H1 (cell line): ENCODE results near the gene CDC123. TPM values are rescaled to one million over a fixed set of nuclear protein-coding genes. Genes with fewer than 3 reads are reported as not detected.
"Not testable (repeated sequence)": the region's sequence is repeated elsewhere in the genome, so short reads cannot be mapped to it uniquely, and the experiment has no call there.

Source experiments
- CTCF ChIA-PET: fragments of 300-600 bp; sonication (Branson Sonifier 250); formaldehyde crosslinking; loops from one replicate; lab custom pipeline; 2021; ENCODE audit not compliant: partially characterized antibody; lab: Charles Lee
- POLR2A ChIA-PET: fragments of 300-600 bp; sonication (Branson Sonifier 250); formaldehyde crosslinking; loops from one replicate; lab custom pipeline; 2021; ENCODE audit warnings: inconsistent platforms; ENCODE audit not compliant: partially characterized antibody; lab: Charles Lee
- DNase-seq, 2 experiments: peaks; one replicate each; pipeline versions ENCODE4 v3.0.0 to v3.0.0-alpha.2; 2010 to 2022; ENCODE audit warnings: low spot score in 2 of 2, low read depth in 1 of 2, mixed read lengths in 1 of 2
- FAIRE-seq: peaks from 2 replicates; lab custom pipeline; 2011; peaks lifted over from hg19 to GRCh38; lab: Jason Lieb, UNC
- H2AFZ ChIP-seq: 2 replicates; pipeline ENCODE4 v1.8.1; 2012; ENCODE audit warnings: low read length, inconsistent platforms
- H2AK5ac ChIP-seq: 2 replicates; pipeline ENCODE4 v1.6.1; 2013; ENCODE audit warnings: low read depth, low read length
- H2BK120ac ChIP-seq: replicated peaks from 2 replicates; pipeline ENCODE3; 2013; ENCODE audit warnings: low read depth, low read length, inconsistent platforms
- H2BK12ac ChIP-seq: 2 replicates; pipeline ENCODE4 v1.6.1; 2013; ENCODE audit warnings: low read depth, low read length
- H2BK15ac ChIP-seq: 2 replicates; pipeline ENCODE4 v1.6.1; 2013; ENCODE audit warnings: low read length
- H2BK20ac ChIP-seq: 2 replicates; pipeline ENCODE4 v1.6.1; 2013; ENCODE audit warnings: low read length
- H2BK5ac ChIP-seq: 2 replicates; pipeline ENCODE4 v1.6.1; 2013; ENCODE audit warnings: low read depth, low read length
- H3K14ac ChIP-seq: 2 replicates; pipeline ENCODE4 v1.6.1; 2013; ENCODE audit warnings: inconsistent platforms; ENCODE audit not compliant: insufficient read length
- H3K18ac ChIP-seq: 2 replicates; pipeline ENCODE4 v1.6.1; 2013; ENCODE audit warnings: low read length; ENCODE audit errors: extremely low read depth
- H3K23ac ChIP-seq: 2 replicates; pipeline ENCODE4 v1.6.1; 2013; ENCODE audit warnings: inconsistent platforms; ENCODE audit not compliant: insufficient read length
- H3K23me2 ChIP-seq: 2 replicates; pipeline ENCODE4 v1.6.1; 2013; ENCODE audit warnings: low read depth, low read length
- H3K27ac ChIP-seq: 2 replicates; pipeline ENCODE4 v1.6.1; 2011; ENCODE audit warnings: low read depth, low read length, inconsistent platforms
- H3K27me3 ChIP-seq, 4 experiments: replicated peaks in 1 of 4; 1 replicate in 1 of 4; 2 replicates in 3 of 4; pipeline versions ENCODE4 v1.6.1 to v1.8.1; 2011 to 2013; ENCODE audit warnings: low read length in 3 of 4, mild to moderate bottlenecking in 3 of 4, inconsistent platforms in 2 of 4, mixed read lengths in 2 of 4, moderate library complexity in 1 of 4; ENCODE audit not compliant: control insufficient read depth in 3 of 4, insufficient read depth in 3 of 4; ENCODE audit errors: extremely low read depth in 1 of 4
- H3K36me3 ChIP-seq, 4 experiments: 2 replicates each; pipeline versions ENCODE4 v1.6.1 to v1.8.1; 2011 to 2013; ENCODE audit warnings: mild to moderate bottlenecking in 4 of 4, low read length in 3 of 4, moderate library complexity in 2 of 4, control low read depth in 1 of 4, inconsistent platforms in 1 of 4; ENCODE audit not compliant: insufficient read depth in 4 of 4, control insufficient read depth in 2 of 4
- H3K4ac ChIP-seq: replicated peaks from 2 replicates; pipeline ENCODE3; 2013; ENCODE audit warnings: low read length, low read depth, mixed read lengths, inconsistent platforms; ENCODE audit not compliant: insufficient read length
- H3K4me1 ChIP-seq, 4 experiments: replicated peaks in 1 of 4; 1 replicate in 1 of 4; 2 replicates in 3 of 4; pipeline versions ENCODE4 v1.6.1 to v1.8.1; 2011 to 2013; ENCODE audit warnings: low read length in 3 of 4, inconsistent platforms in 2 of 4, mixed read lengths in 1 of 4; ENCODE audit not compliant: insufficient read depth in 4 of 4, control insufficient read depth in 3 of 4
- H3K4me2 ChIP-seq, 2 experiments: 2 replicates each; pipeline versions ENCODE4 v1.6.1 to v1.8.1; 2011 to 2013; ENCODE audit warnings: low read depth in 2 of 2, low read length in 2 of 2, control low read depth in 1 of 2, inconsistent platforms in 1 of 2, mild to moderate bottlenecking in 1 of 2; ENCODE audit not compliant: insufficient read depth in 1 of 2
- H3K4me3 ChIP-seq, 4 experiments: fragments of 200-600, 300-600 bp in 1 of 4; sonication (generic), shearing (Covaris generic), sonication (Bioruptor Twin) in 1 of 4; 2 replicates each; pipeline versions ENCODE4 v1.5.1 to v1.8.1; 2011 to 2016; ENCODE audit warnings: low read length in 4 of 4, low read depth in 3 of 4, control low read depth in 2 of 4, inconsistent platforms in 2 of 4, mild to moderate bottlenecking in 2 of 4, mixed read lengths in 1 of 4, moderate library complexity in 1 of 4; ENCODE audit not compliant: insufficient read depth in 2 of 4; ENCODE audit errors: extremely low read depth in 1 of 4
- H3K56ac ChIP-seq: replicated peaks from 2 replicates; pipeline ENCODE3; 2013; ENCODE audit warnings: low read depth, mild to moderate bottlenecking, mixed read lengths, low read length, inconsistent platforms; ENCODE audit not compliant: insufficient read length
- H3K79me1 ChIP-seq: 2 replicates; pipeline ENCODE4 v1.6.1; 2013; ENCODE audit warnings: low read depth, low read length, control low read depth
- H3K79me2 ChIP-seq, 2 experiments: 2 replicates each; pipeline versions ENCODE4 v1.6.1 to v1.8.1; 2012 to 2013; ENCODE audit warnings: low read length in 2 of 2, mild to moderate bottlenecking in 2 of 2, inconsistent platforms in 1 of 2; ENCODE audit not compliant: insufficient read depth in 2 of 2, control insufficient read depth in 1 of 2
- H3K9ac ChIP-seq, 4 experiments: replicated peaks in 1 of 4; 1 replicate in 1 of 4; 2 replicates in 3 of 4; pipeline versions ENCODE4 v1.6.1 to v1.8.1; 2011 to 2013; ENCODE audit warnings: low read depth in 3 of 4, low read length in 3 of 4, control low read depth in 2 of 4, mild to moderate bottlenecking in 2 of 4, moderate library complexity in 2 of 4, inconsistent platforms in 1 of 4; ENCODE audit errors: extremely low read depth in 1 of 4
- H3K9me3 ChIP-seq, 2 experiments: 2 replicates each; pipeline versions ENCODE4 v1.6.1 to v1.8.1; 2012 to 2013; ENCODE audit warnings: mild to moderate bottlenecking in 2 of 2, moderate library complexity in 2 of 2, control low read depth in 1 of 2, inconsistent platforms in 1 of 2, low read depth in 1 of 2, low read length in 1 of 2, mixed read lengths in 1 of 2; ENCODE audit not compliant: insufficient read depth in 2 of 2
- H4K20me1 ChIP-seq, 2 experiments: replicated peaks in 1 of 2; 2 replicates each; pipeline versions ENCODE3 to v1.8.1; 2011 to 2013; ENCODE audit warnings: inconsistent platforms in 2 of 2, low read length in 2 of 2, mild to moderate bottlenecking in 1 of 2; ENCODE audit not compliant: insufficient read depth in 2 of 2, control insufficient read depth in 1 of 2
- H4K5ac ChIP-seq: 2 replicates; pipeline ENCODE4 v1.6.1; 2013; ENCODE audit warnings: low read length, low read depth, mixed read lengths, inconsistent platforms; ENCODE audit not compliant: insufficient read length
- H4K8ac ChIP-seq: 2 replicates; pipeline ENCODE4 v1.8.0; 2013; ENCODE audit warnings: mild to moderate bottlenecking, moderate library complexity, low read length, inconsistent platforms; ENCODE audit not compliant: insufficient read depth; ENCODE audit errors: extremely low read depth
- H4K91ac ChIP-seq: replicated peaks from 2 replicates; pipeline ENCODE3; 2013; ENCODE audit warnings: low read length, mixed read lengths, inconsistent platforms; ENCODE audit not compliant: insufficient read length
- WGBS, 2 experiments: shearing (Covaris generic) in 1 of 2; methylation state at CpG; one replicate each; pipeline versions ENCODE4 v1.1.6 to v1.1.7; 2013 to 2015; ENCODE audit warnings: low lambda C conversion rate in 2 of 2, mixed read lengths in 2 of 2, inconsistent platforms in 1 of 2, low coverage in 1 of 2, missing lambda C conversion rate in 1 of 2; ENCODE audit not compliant: insufficient replicate concordance in 2 of 2, insufficient coverage in 1 of 2, insufficient read length in 1 of 2; ENCODE audit errors: extremely low coverage in 1 of 2, missing lambda C conversion rate in 1 of 2; 5-methylcytosine and 5-hydroxymethylcytosine counted together
- polyA plus RNA-seq, 7 experiments: library from polyadenylated mRNA; depleted of rRNA in 3 of 7; stranded (reverse) in 5 of 7; unstranded in 2 of 7; fragments of >200 nt in 5 of 7; fragments of 200-250 nt in 2 of 7; gene quantifications; 1 replicate in 5 of 7; 2 replicates in 1 of 7; 4 replicates in 1 of 7; pipeline versions ENCODE4 v1.2.1 to v1.2.3, GENCODE V29; 2011 to 2013; ENCODE audit warnings: missing spikeins in 2 of 7, mixed read lengths in 2 of 7
- total RNA-seq: library from RNA; stranded (reverse); fragmentation: NEBNext Ultra II Directional; extraction: Animal tissue kit (Norgen Biotek cat#: 25700); gene quantifications from 2 replicates; pipeline ENCODE4 v1.2.1, GENCODE V29; 2021

CDC123 gene
- total and polyA plus RNA-seq, 2 of the 8 experiments (the other 6 are each of a cell fraction or from before 2014, with no cell fraction given) = 115 to 202 TPM

DNA sequence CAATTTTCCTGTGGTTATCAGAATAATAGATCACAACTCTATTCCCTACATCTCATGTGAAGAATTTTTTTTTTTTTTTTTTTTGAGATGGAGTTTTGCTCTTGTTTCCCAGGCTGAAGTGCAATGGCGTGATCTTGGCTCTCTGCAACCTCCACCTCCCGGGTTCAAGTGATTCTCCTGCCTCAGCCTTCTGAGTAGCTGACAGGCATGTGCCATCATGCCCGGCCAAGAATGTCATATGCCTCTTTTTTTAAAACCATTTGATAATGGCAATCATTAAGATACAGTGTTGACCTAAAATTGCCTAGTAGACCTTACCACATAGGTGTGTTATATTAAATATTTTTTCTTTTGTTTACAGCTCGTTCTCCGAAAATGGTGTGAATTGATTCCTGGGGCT lies 38.7 kb downstream of the CDC123 start:
- H4K5ac ChIP-seq, H3K23ac ChIP-seq, POLR2A ChIA-PET, H3K18ac ChIP-seq, H3K56ac ChIP-seq, H3K14ac ChIP-seq, H3K4ac ChIP-seq, H2BK120ac ChIP-seq, H3K9me3 ChIP-seq, H3K4me3 ChIP-seq, H3K79me2 ChIP-seq, H2AK5ac ChIP-seq, H4K20me1 ChIP-seq, H2BK15ac ChIP-seq, H3K79me1 ChIP-seq, H3K9ac ChIP-seq, FAIRE-seq, DNase-seq, H2BK20ac ChIP-seq, H2BK12ac ChIP-seq, H3K23me2 ChIP-seq, H3K27ac ChIP-seq, H3K4me1 ChIP-seq, H4K91ac ChIP-seq, H3K27me3 ChIP-seq, H2AFZ ChIP-seq, H3K4me2 ChIP-seq, CTCF ChIA-PET, H2BK5ac ChIP-seq, H4K8ac ChIP-seq: not testable (repeated sequence)
- peaks cover 3 to 70% (median 37%) of the 10 kb centered on the region in 4 experiments for H3K36me3 ChIP-seq
- 87% methylated on average over 5 of the region's 5 CpGs; no CpG with 5 or more reads in 1 of the 2 experiments for WGBS, 2 experiments
